Epithelial cell of esophagus (primary cell): Measurements from ENCODE around the gene GAB2.
A peak's percentile ranks its signal among the peaks of the same experiment; 100 is the strongest.

Source experiments
- DNase-seq: peaks from one replicate; pipeline ENCODE4 v3.0.0; 2010; ENCODE audit warnings: low read depth
- H3K4me3 ChIP-seq: 2 replicates; pipeline ENCODE4 v1.5.1; 2011; ENCODE audit warnings: mild to moderate bottlenecking, low read length, control low read depth
- CTCF ChIP-seq: IDR thresholded peaks from 2 replicates; pipeline ENCODE4 v1.5.1; 2011; ENCODE audit warnings: low read depth, mild to moderate bottlenecking, low read length, control low read depth, inconsistent platforms; ENCODE audit not compliant: insufficient read depth; ENCODE audit errors: missing control alignments

GAB2 gene

GRCh38 chr11:78323363-78323762 lies 94.3 kb downstream of the GAB2 start:
- no peak for DNase-seq
- no peak overlapping the region for H3K4me3 ChIP-seq
- TF ChIP-seq CTCF = no peak

- TF ChIP-seq CTCF = no peak
- DNase-seq = no peak
- no peak overlapping the region for H3K4me3 ChIP-seq
These were observed 98.1 kb downstream of the GAB2 start for GRCh38 chr11:78319453-78319955.

GRCh38 chr11:78318321-78319114 lies 99.1 kb downstream of the GAB2 start:
- H3K4me3 ChIP-seq = no peak overlapping the region
- no peak for TF ChIP-seq CTCF
- DNase-seq = no peak

GRCh38 chr11:78315724-78316123 lies 101.9 kb downstream of the GAB2 start:
- no peak for TF ChIP-seq CTCF
- no peak for DNase-seq
- H3K4me3 ChIP-seq = no peak overlapping the region

- no peak overlapping the region for H3K4me3 ChIP-seq
- DNase-seq = no peak
- no peak for TF ChIP-seq CTCF
These were observed 102.9 kb downstream of the GAB2 start for GRCh38 chr11:78314762-78315161.

- TF ChIP-seq CTCF = no peak
- H3K4me3 ChIP-seq = no peak overlapping the region
- DNase-seq = peak; percentile 16
These were observed 103.7 kb downstream of the GAB2 start for GRCh38 chr11:78313898-78314297.
